OCI-M2 (cell line): ENCODE data around the gene RSPH1.

Experiments
- DNase-seq: peaks from one replicate; lab custom pipeline; 2025; ENCODE audit not compliant: unreplicated experiment; lab: John Stamatoyannopoulos, UW

Gene RSPH1

DNA sequence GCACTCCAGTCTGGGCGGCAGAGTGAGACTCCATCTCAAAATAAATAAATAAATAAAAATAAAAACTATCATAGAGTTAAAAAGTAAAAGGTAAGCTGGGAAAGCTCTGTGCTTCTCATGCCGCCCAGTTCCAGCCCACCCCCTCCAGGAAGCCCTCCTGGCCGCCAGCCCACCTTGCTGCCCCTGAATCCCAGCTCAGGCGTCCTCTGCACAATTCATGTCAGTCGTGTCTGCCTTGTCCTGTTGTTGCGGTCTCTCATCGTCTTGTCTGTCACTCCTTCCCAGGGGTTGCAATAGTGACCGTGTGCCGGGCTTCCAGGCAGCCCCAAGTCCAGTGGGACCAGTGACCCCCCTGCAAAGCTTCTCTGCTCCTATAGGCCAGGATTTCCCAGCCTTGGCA, 44.1 kb downstream of the RSPH1 start:
- DNase-seq, result no peak

DNA sequence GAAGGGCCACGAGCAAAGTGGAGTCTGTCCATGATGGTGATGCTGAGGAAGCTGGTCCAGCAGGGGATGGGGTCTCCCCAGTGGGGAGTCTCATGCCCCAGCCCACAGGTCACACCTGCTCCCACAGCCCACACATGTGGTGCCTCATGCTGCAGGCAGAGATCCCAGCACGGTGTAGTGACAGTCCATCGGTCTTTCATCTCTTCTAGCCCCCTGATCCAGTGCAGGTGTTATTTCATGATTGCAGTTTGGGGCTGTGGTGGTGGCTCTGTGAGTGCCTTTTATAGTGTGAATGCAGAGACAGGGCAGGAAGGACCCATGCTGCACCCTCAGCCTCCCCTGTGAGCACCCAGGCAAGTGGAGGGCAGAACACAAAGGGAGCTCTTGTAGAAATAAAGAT, 47.3 kb downstream of the RSPH1 start:
- DNase-seq, result no peak

DNA sequence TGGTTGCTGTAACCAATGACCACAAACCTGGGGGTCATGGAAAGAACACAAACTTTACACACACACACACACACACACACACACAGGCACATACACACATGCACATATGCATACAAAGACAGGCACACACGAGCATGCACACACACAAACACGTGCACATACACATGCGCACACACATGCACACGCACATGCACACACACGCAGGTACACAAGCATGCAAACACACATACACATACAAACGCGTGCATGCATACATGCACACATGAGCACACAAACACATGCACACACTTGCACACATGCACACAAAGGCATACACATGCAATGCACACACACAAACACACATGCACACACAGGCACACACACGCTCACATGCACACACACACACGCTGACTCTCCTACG, 48.3 kb downstream of the RSPH1 start:
- DNase-seq, result no peak

DNA sequence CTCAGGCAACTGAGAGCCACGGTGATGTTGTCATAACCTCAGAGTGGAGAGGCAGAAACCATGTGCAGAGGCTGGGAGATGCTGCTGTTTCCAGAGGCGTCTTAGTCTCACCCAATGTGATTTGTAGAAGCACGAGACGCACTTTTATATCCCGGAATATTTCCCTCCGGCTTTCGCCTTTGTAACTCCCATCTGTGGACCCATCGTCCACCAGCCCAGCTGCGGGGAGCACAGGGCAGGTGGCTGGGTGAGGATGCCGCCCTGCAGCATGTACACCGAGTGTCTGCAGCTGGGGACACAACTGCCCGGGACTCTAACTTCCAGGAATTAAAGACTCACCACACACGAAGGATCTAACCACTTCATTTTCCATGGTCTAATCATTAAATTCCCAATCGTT, 48.8 kb downstream of the RSPH1 start:
- no peak for DNase-seq

DNA sequence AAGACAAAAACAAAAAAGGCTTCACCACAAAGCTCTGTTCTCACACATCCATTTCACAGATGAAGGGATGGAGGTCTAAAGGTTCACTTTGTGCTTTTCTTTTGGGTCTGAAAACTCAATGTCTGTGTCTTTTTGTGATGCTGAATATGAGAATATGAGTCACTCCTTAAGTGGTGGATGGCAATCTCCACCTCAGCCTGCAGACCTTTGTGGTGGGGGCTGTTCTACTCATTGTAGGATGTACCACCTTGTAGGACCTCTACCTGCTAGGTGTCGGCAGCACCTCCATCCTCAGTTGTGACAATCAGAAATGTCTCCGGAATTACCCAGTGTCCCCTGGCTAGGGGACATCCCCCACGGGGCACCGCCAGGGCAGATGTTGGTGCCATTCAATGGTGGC, 49.5 kb downstream of the RSPH1 start:
- DNase-seq, result no peak

DNA sequence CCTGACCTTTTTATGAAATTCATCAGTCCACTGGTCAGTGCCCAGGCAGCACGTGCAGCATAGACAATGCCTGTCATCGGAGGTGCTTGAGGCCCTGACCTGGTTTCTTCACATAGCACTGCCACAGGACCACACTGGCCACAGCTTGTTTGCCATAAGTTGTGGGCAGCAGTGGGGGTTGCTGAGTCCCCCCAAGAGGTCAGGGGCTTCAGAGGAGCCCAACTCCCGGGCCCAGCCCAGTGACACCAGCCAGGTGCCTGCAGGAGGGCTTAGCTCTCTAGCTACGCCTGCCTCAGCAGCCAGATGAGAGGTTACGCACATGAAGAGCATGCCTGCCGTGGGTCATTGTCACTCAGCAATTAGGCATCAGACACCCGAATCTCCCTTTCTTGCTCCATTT, 50.7 kb downstream of the RSPH1 start:
- DNase-seq, result no peak

DNA sequence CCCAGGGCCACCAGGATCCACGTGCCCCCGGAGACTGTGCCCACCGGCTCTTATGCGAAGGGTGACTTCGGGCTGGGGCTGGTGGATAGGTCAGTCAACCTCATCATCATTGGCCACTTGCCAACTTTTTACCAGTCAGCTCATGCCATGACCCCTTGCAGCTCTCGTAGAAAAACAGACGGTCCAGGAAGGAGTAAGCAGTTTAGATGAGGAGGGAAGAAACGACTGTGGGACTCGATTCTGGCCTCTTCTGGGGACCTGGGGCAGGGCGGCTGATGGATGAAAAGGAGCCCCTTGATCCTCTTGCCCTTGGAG, 51.3 kb downstream of the RSPH1 start:
- no peak for DNase-seq

DNA sequence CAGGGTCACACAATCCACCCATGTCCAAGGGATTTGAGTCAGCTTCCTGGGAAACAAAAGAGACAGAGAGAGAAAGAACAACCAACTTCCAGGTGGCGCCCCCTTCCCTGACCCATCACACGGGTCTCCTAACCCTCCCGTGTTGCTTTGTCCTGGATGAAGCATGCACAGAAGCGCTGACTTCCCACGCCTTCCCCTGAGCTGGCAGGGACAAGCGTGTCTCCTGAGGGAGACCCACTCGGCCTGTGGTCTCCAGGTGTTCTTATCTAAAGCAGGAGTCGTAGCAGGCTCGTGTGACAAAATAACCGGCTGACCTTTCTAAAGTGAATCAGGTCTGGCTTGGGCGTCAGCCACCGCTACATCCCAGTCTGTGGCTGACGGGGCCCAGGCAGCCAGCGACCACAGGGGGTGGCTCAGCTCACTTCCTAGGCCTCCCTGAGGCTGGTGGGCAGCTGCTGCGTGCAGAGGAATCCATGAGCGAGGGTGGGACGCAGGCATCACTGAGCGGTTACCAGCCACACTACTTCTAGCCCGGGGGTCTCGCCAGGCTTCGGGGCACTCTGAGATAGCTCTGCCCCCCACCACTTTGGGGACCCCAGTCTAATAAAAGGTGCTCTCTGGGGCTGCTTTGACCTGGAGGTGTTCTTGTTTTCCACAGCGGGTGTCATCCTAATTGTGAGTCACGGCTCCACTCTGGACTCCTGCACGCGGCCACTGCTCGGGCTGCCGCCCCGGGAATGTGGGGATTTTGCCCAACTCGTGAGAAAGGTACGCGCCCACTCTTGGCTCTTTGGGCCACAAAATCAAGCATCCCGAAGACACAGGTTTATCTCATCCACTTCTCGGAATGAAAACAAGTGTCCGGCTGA, 51.9 kb downstream of the RSPH1 start:
- no peak for DNase-seq

DNA sequence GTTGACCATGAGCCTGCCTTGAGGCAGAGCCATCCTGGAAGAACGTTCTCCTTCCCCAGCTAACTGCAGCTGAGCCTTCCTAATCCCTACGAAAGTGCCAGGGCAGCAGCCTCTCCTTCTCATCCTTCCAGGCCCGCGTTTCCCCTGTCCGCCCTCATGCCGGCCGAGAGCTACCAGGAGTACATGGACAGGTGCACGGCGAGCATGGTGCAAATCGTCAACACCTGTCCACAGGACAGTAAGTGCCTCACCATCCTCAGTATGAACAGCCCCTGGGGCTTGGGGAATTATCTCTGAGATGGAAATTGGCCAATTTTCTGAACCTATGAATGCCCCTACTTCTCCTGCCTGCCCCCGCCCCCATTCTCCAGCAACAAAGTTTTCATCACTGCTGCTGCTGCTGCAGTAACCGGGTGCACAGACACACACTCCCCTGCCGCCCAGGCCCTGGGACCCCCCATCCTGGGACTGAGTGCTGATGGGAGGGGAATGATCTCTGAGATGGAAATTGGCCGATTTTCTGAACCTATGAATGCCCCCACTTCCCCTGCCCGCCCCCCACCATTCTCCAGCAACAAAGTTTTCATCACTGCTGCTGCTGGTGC, 52.7 kb downstream of the RSPH1 start:
- DNase-seq, result no peak

DNA sequence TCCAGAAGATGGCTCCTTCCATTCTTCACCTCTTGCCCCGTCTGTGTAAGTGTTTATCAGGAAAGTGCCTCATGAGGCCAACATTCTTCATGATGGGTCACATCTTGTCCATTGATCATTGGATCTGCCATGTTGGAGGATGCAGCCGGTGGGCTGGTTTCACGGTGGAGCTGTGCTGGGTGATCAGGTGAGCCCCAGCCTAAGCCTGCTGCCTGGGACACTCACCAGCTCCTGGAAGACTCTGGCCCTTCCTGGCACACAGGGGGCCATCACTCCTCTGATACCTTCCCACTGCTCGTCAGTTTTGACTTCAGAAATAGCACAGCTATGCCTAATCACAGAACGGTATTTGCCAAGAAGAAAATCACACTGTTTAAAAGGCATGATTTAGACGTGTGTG, 54.1 kb downstream of the RSPH1 start:
- DNase-seq, result no peak

DNA sequence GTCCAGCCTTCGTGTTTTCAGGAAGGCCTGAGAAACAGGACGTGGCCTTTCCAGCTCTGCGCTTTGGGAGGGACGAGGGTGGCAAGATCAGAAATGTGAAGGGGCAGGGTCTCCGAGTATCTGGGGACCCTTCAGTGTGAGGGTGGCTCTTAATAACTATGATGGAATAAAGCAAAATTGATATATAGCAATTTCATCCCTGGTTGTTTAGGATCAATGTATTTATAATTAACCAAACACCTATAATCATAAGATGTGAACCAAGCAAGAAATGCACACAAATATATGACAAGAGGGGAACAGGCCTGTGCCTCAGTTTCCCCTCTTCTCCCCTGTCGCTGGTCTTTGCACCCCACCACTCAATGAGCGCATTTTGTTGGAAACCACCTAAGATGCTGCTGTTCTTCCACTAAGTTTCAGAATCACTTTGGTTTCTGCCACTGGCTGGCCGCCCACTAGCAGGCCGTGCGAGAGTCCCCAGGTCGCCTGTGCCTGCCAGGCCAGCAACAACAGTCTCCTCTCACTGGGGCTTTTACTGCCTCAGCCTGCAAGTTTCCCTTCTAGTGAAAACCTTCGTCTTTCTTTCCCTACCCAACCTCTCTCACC, 55.7 kb downstream of the RSPH1 start:
- no peak for DNase-seq

DNA sequence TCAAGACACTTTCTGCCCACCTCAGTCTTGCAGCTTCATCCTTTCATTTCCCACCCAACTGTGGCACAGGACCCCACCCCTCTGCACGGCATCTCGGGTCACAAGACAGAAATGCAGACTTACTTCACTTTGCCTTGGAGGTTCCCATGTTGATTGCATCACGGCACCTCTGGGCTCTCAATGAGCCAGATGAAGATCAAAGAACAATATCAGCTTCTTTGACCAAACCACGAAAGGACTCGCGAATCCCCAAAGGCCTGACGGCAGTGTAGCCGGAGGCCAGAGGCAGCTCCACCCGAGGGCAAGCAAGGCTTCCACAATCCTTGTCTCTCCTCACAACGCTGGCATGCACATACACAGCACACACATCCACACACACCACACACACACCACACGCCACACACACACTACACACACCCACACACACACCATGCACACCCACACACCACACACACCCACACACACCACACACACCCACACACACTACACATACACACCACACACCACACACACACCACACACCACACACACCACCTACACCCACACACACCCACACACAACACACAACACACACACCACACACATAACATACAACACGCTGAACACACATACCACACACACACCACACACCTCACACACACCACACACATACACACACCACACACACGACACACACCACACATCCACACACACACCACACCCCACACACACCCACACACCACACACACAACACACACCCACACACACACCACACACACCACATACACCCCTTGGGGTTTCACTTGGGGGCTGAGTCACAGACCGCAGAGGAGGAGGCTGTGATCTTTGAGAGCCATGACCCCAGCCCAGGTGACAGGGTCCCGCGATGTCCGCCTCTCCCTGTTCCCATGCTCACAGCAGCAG, 56.5 kb downstream of the RSPH1 start:
- DNase-seq, result no peak

DNA sequence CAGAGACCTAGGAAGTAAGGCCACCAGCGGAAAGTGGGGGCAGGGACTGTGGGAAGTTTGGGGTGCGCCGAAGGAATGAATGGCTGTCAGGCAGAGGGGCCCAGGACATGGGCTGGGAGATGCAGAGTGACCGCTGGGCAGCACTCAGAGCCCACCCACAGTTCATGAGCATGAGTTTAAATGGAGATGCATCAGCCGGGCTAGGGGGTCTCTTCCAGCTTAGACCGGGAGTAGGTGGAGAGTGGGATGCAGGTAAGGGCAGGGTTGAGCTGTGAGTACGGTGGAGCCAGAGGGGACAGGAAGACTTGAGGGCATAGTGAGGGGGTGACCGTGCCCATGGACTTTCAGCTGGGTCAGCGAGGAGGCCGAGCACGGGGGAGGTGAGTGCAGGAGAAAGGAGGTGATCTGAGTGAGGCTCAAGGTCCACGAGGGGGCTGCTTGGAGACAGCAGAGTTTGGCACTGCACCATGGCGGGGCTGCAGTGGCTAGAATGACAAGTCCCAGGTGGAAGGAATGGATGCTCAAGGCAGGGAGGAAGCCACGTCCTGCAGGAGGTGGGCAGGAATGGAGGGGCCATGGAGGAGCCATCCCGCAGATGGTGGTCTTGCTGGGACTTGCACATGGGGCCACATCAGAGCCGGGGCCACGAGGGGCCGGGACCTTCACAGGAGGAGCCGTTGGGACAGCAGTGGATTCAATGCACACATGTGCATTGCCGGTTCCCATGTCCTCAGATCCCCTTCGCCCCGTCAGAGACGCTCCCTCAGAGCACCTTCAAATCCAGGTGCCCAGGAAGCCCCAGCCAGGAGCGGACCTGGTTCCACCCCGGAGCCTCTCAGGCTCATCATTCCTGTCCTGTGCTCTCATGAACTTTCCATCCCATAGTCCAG, 57.5 kb downstream of the RSPH1 start:
- DNase-seq, result no peak

DNA sequence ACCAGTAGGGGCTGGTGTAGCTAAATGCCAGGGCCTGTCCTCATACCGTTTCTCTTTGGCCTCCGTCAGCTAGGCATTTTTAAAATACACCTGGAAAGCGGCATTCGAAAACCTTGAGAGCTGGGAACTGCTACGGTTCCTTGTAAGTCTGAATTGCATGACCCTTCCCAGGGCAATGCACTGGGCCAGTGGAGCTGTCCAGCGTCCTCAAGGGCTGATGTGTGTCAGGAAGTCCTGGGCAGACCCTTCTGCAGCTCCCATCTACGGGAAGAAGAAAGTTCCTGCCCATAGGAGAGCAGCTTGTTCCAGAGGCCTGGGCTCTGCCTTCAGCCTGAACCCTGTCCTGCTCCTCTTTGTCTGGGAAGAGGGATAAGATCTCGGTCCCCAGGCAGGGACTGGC, 58.2 kb downstream of the RSPH1 start:
- no peak for DNase-seq

DNA sequence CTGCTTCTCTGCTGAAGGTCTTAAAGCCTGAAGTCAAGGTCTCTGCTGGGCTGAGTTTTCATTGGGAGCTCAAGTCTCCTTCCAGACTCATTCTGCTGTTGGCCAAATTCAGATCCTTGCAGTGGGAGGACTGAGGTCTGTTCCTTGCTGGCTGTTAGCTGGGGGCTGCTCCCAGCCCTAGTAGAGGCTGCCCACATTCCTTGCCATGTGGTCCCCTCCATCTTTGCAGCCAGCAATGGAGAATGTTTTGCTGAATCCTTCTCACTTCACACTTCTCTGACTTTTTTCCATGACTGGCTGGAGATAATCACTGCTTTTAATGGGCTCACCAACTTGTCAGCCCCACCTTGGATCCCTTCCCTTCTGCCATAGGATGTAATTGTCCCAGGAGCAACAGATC, 59.1 kb downstream of the RSPH1 start:
- DNase-seq, result no peak

DNA sequence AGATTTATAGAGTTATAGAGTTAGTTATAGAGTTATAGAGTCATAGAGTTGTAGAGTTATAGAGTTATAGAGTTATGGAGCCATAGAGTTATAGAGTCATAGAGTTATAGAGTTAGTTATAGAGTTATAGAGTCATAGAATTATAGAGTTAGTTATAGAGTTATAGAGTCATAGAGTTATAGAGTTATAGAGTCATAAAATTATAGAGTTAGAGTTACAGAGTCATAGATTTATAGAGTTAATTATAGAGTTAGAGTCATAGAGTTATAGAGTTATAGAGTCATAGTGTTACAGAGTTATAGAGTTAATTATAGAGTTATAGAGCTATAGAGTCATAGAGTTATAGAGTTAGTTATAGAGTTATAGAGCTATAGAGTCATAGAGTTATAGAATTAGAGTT, 60.2 kb downstream of the RSPH1 start:
- no peak for DNase-seq

DNA sequence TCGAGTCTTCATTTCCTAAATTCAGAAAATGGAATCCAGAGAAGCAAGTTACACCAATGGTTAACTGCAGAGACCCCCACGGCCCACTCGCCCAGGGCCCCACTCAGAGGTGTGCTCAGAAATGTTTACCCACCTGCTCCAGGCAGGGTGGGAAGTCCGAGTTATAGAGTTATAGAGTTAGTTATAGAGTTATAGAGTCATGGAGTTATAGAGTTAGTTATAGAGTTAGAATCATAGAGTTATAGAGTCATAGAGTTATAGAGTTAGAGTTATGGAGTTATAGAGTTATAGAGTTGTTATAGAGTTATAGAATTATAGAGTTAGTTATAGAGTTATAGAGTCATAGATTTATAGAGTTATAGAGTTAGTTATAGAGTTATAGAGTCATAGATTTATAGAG, 60.6 kb downstream of the RSPH1 start:
- no peak for DNase-seq

DNA sequence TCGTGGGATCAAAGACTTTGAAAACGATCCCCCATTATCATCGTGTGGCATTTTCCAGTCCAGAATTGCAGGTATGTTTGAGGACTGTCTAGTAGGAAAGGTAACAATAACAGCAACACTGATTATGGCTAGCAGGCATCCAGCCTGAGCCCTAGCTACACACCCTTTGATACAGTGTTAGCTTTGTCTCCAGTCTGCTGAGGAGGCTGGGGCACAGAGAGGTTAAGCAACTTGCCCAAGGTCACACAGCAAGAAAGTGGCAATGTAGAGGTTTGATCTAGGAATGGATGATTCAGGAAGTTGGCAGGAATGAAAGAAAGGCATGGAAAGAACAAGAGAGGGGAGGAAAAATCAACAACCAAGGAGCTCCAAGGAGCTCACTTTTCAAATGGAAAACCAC, 61.1 kb downstream of the RSPH1 start:
- DNase-seq, result no peak

DNA sequence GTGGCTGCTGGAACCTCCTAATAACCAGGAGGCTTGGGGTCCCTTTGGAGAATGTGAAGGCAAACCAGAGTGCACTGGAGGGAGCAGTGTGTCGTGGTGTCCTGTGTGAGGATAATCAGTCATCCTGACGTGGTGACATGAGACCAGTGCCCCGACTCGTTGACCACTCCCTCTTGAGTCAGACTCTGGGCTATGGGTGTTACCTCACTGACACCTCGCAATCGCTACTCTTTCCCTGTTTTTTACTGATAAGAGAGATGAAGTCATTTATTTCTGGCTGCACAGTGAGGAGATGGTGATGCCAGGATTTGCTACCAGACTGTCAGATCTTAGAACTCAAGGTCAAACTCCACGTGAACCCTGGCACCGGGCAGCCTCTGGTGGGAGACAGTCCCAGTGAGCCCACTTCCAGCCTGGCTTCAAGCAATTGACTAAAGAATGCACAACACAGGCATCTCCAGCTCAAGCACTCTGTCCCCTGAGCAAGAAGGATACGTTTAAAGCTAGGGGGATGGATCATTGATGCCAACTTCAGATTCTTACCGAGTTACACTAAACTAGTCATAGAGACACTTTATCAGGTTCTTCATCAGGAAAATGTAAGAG, 62.0 kb downstream of the RSPH1 start:
- peak; percentile 55 for DNase-seq

DNA sequence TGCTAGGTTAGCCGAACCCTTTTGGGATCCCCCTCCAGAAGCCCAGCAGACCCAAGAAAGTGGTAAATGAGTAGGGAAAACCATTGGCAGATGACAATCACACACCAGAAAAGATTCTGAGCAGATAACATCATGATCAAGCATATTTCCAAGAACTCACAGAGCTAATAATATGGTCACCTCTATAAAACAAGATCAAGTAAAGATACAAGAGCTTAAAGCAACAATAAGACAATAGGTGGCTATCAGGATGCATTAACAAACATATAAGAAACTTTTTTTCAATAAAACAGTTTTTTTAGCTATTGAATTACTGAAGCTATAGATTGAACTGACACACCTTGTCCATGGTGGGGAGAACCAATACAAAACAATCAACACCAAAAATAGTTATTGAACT, 63.3 kb downstream of the RSPH1 start:
- DNase-seq, result no peak
